RWPE1 (cell line): ENCODE results near the gene LRRC74B.
"Not testable (repeated sequence)": the region's sequence is repeated elsewhere in the genome, so short reads cannot be mapped to it uniquely, and the experiment has no call there.

ENCODE experiments used
- CTCF ChIA-PET: fragments of 350-600 bp; sonication (Branson Sonifier 250); formaldehyde crosslinking; extraction: SDS; loops from one replicate; lab custom pipeline; 2021; lab: Yijun Ruan, JAX
- POLR2A ChIA-PET: fragments of 400-600 bp; formaldehyde crosslinking; extraction: SDS; loops from one replicate; lab custom pipeline; 2020; ENCODE audit warnings: antibody characterized with exemption; ENCODE audit not compliant: low non-redundant PET; lab: Yijun Ruan, JAX
- DNase-seq: peaks from one replicate; pipeline ENCODE4 v3.0.0; 2012; ENCODE audit warnings: low spot score
- H3K27ac ChIP-seq: fragments of 450-650 bp; 2 replicates; pipeline ENCODE4 v1.5.1; 2017
- TF ChIP-seq, protein P1 (sequence below): fragments of 450-650 bp; conservative IDR thresholded peaks from 2 replicates; pipeline ENCODE4 v1.5.1; 2017; ENCODE audit warnings: low read depth, mild to moderate bottlenecking

The LRRC74B gene

DNA sequence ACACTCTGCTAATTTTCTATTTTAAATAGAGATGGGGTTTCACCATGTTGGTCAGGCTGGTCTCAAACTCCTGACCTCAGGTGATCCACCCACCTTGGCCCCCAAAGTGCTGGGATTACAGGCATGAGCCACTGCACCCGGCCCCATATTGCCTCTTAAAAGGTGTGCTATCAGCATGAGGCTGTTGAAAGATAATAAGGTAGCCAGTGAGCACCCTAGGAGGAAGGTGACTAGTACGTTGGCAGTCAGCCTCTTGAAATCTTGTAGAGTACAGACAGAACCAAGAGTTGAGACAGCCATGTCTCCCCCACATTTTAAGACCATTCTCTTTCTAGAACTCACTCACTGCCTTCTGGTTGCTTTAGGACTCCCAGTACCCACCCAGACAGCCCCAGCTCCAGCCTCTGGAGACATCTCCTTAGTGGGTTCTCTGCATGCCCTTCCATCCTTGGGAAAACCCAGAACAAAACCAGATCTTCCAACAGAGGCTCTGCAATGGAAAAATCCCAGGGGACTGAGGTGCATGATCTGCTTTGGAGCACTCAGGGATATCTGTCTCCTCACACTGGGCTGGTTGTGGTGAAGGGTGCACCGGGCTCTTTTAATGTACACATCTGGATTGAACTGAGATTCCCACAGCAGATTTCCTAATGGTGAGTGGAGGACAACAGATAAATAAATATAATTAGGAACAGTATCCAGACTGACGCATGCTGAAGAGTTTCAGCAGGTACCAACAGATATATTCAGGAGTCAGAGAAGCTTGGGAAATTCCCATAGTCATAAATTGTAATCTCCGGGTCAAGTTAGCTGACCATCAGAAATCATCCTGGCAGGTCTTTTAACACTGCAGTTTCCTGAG lies 49.4 kb downstream of the LRRC74B start:
- POLR2A ChIA-PET = no interaction called here
- TF ChIP-seq, protein P1, sequence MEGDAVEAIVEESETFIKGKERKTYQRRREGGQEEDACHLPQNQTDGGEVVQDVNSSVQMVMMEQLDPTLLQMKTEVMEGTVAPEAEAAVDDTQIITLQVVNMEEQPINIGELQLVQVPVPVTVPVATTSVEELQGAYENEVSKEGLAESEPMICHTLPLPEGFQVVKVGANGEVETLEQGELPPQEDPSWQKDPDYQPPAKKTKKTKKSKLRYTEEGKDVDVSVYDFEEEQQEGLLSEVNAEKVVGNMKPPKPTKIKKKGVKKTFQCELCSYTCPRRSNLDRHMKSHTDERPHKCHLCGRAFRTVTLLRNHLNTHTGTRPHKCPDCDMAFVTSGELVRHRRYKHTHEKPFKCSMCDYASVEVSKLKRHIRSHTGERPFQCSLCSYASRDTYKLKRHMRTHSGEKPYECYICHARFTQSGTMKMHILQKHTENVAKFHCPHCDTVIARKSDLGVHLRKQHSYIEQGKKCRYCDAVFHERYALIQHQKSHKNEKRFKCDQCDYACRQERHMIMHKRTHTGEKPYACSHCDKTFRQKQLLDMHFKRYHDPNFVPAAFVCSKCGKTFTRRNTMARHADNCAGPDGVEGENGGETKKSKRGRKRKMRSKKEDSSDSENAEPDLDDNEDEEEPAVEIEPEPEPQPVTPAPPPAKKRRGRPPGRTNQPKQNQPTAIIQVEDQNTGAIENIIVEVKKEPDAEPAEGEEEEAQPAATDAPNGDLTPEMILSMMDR = no peak
- H3K27ac ChIP-seq = no peak overlapping the region
- DNase-seq = no peak
- CTCF ChIA-PET = no interaction called here

GRCh38 chr22:21095773-21096107 lies 50.0 kb downstream of the LRRC74B start:
- no peak overlapping the region for H3K27ac ChIP-seq
- CTCF ChIA-PET = no interaction called here
- no peak for DNase-seq
- TF ChIP-seq, protein P1 = no peak
- POLR2A ChIA-PET = no interaction called here

GRCh38 chr22:21096878-21097277 lies 51.1 kb downstream of the LRRC74B start:
- POLR2A ChIA-PET, H3K27ac ChIP-seq, CTCF ChIA-PET, DNase-seq: not testable (repeated sequence)

- TF ChIP-seq, protein P1 = no peak
- no peak overlapping the region for H3K27ac ChIP-seq
- ChIA-PET CTCF (no interaction called here), POLR2A (no interaction called here)
- DNase-seq = no peak
These were observed 52.4 kb downstream of the LRRC74B start for GRCh38 chr22:21098099-21098671.

DNA sequence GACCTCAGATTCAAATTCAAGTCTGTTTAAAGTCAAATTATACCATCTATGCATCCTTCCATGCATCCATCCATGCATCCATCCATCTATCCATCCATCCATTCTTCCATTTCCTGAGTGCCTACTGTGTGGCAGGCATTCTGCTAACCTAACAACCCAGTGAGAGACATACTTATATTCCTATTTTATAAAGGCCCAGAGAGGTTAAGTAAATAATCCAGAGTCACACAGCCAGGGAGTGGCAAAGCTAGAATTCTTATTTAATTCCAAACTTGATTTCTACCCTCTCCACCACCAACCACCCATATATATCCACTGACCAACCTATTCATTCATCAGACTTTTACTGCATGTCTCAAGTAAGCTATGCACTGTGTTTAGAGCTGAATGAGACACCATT lies 53.8 kb downstream of the LRRC74B start:
- H3K27ac ChIP-seq = no peak overlapping the region
- CTCF ChIA-PET = no interaction called here
- TF ChIP-seq, protein P1 = no peak
- DNase-seq = no peak
- POLR2A ChIA-PET = no interaction called here

DNA sequence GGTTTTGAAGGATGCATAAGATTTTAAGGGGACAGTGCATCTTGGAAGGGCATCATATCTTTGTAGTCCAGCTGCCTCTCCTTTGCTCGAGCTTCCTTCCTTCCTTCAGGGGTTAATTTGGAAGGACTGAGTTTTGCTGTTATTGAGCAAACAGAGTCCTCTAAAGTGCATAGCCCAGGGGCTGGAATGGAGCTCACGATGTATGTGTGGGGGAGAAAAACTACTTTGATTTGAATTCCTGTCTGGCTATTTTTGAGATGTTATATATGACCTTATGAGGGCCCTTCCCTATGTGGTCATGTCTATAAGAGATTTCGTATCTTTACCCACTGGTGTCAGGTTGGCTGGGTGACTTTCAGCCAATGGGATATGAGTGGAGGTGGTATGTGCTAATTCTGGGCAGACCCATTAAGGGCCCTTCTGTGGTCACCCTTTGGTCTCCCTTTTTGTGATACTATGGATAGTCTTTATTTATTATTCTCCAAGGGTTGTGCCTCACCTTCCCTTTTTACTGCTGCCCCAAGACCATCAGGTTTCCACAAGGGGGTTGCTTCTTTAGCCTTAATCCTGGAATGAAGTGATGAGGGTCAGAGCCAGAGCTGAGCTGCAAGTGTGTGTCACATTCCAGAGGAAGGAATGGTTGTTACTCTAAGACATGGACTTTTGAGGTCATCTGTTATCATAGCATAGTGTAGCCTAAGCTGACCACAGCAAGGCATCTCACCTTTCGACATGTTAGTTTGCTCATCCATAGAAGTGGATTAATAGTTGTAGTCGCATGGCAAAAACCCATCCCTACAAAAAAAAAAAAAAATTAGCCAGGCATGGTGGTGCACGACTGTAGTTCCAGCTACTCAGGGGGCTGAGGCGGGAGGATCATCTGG lies 54.6 kb downstream of the LRRC74B start:
- CTCF ChIA-PET = interaction anchor here (0.6 kb wide), 1 partner anchor 9 kb away, joined by 4 read pairs; no protein-coding TSS in a partner anchor
- POLR2A ChIA-PET = interaction anchor here (0.5 kb wide), 1 partner anchor 119 kb away, joined by 3 read pairs; no protein-coding TSS in a partner anchor
- no peak for DNase-seq
- TF ChIP-seq, protein P1 = no peak
- no peak overlapping the region; the same call in 1 of the 2 replicates for H3K27ac ChIP-seq
